Ovary (tissue), 10 donors: ENCODE measurements around the gene ACSF2. TPM values are rescaled to one million over a fixed set of nuclear protein-coding genes. Genes with fewer than 3 reads are reported as not detected.

Experiments
- DNase-seq, 5 donors: peaks; one replicate each; pipeline ENCODE4 v3.0.0-alpha.2; 2019 to 2020
- H3K27ac ChIP-seq, 2 donors: fragments of 200-600 bp; one replicate each; pipeline versions ENCODE4 v1.5.1 to v1.8.0; 2019 to 2022
- H3K27me3 ChIP-seq: fragments of 200-600 bp; one replicate; pipeline ENCODE4 v1.8.0; 2022
- H3K36me3 ChIP-seq: fragments of 200-600 bp; sonication (generic); one replicate; pipeline ENCODE4 v1.5.1; 2019
- H3K4me1 ChIP-seq: one replicate; pipeline ENCODE4 v1.8.1; 2013; ENCODE audit warnings: mild to moderate bottlenecking, moderate library complexity; ENCODE audit not compliant: insufficient read depth
- H3K4me3 ChIP-seq: fragments of 200-600 bp; sonication (generic); one replicate; pipeline ENCODE4 v1.5.1; 2017
- H3K9me3 ChIP-seq, 2 donors: fragments of 200-600 bp in 1 of 2; sonication (generic) in 1 of 2; one replicate each; pipeline versions ENCODE4 v1.5.1 to v1.8.1; 2013 to 2019; ENCODE audit warnings: mild to moderate bottlenecking in 1 of 2, moderate library complexity in 1 of 2
- EP300 ChIP-seq: sonication (generic); formaldehyde crosslinking; IDR thresholded peaks from one replicate; pipeline ENCODE4 v1.6.1; 2017; ENCODE audit warnings: antibody characterized with exemption
- POLR2A ChIP-seq: fragments of 450-650 bp; IDR thresholded peaks from one replicate; pipeline ENCODE4 v1.6.1; 2017; ENCODE audit warnings: antibody characterized with exemption, mild to moderate bottlenecking, moderate library complexity
- WGBS, 3 donors: extraction: QIAGEN DNeasy Blood & Tissue Kit in 1 of 3; methylation state at CpG; one replicate each; pipeline versions ENCODE4 v1.1.5 to v1.1.7; 2013 to 2017; 5-methylcytosine and 5-hydroxymethylcytosine counted together
- intact Hi-C, 4 donors: fragments of 100-400 bp; cut with DNase I; formaldehyde crosslinking; loops; one replicate each; pipeline versions ENCODE4 v1.11.0 to v1.15.1; 2022 to 2023
- long read RNA-seq, 3 donors: library from polyadenylated mRNA in 2 of 3; unstranded in 2 of 3; transcript quantifications; one replicate each; pipeline ENCODE4 v2.0.0 and lab custom pipeline, GENCODE V29; 2021 to 2026
- polyA plus RNA-seq, 2 donors: library from polyadenylated mRNA; stranded (reverse); fragments of 200-250 nt in 1 of 2; fragments of 350-450 nt in 1 of 2; fragmentation: Illumina TruSeq in 1 of 2; extraction: RNeasy Lipid Tissue Mini Kit (QIAGEN cat#74804) in 1 of 2; gene quantifications; one replicate each; pipeline ENCODE4 v1.2.3, GENCODE V29; 2013 to 2014
- total RNA-seq, 7 donors: library from RNA; depleted of rRNA in 2 of 7; stranded (reverse); fragments of >200 nt in 2 of 7; fragmentation: NEBNext Ultra II Directional in 3 of 7; extraction: Animal tissue kit (Norgen Biotek cat#: 25700) in 3 of 7; gene quantifications; one replicate each; pipeline versions ENCODE4 v1.1.0 to v1.2.4, GENCODE V29; 2016 to 2023
- TF ChIP-seq, protein P1 (sequence below), 3 donors: fragments of 450-650 bp in 2 of 3; fragments of 200-600 bp in 1 of 3; IDR thresholded peaks; one replicate each; pipeline versions ENCODE4 v1.5.1 to v1.8.0; 2016 to 2022; ENCODE audit warnings: antibody characterized with exemption in 3 of 3, mild to moderate bottlenecking in 1 of 3
- donor health status: DM: no; HTN: no; CAD: no; lungs with moderate emphysema.
- donor health status: DM: no; HTN: no; CAD: no.
- donor health status: Bipolar disorder and iron deficiency.
- donor health status: DM: yes; HTN: yes; CAD: no.
- donor health status: DM: no; HTN: no; CAD: no.
- donor health status: DM: yes; HTN: yes; CAD: no.

ACSF2 gene, protein sequence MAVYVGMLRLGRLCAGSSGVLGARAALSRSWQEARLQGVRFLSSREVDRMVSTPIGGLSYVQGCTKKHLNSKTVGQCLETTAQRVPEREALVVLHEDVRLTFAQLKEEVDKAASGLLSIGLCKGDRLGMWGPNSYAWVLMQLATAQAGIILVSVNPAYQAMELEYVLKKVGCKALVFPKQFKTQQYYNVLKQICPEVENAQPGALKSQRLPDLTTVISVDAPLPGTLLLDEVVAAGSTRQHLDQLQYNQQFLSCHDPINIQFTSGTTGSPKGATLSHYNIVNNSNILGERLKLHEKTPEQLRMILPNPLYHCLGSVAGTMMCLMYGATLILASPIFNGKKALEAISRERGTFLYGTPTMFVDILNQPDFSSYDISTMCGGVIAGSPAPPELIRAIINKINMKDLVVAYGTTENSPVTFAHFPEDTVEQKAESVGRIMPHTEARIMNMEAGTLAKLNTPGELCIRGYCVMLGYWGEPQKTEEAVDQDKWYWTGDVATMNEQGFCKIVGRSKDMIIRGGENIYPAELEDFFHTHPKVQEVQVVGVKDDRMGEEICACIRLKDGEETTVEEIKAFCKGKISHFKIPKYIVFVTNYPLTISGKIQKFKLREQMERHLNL
- total RNA-seq (10 to 100 TPM; 26.7 to 86.0 (median 49.5) TPM), polyA plus RNA-seq (10 to 100 TPM; 39.1 to 49.5 TPM)
- long read RNA-seq, donor 1, transcript ACSF2-201 (16 exons, 2,235 nt) = major isoform, 127 of 220 reads
- long read RNA-seq, donor 1, partial matches to known transcripts = 50 of 220 reads
- long read RNA-seq, donor 1, other reads (novel, unspliced or antisense) = 40 of 220 reads
- long read RNA-seq, donor 2, partial matches to known transcripts = 12 of 16 reads
- long read RNA-seq, donor 2, other reads (novel, unspliced or antisense) = 0 of 16 reads
- long read RNA-seq, donor 3, transcript ACSF2-201 (16 exons, 2,235 nt) = major isoform, 21 of 44 reads
- long read RNA-seq, donor 3, partial matches to known transcripts = 12 of 44 reads
- long read RNA-seq, donor 3, other reads (novel, unspliced or antisense) = 11 of 44 reads

DNA sequence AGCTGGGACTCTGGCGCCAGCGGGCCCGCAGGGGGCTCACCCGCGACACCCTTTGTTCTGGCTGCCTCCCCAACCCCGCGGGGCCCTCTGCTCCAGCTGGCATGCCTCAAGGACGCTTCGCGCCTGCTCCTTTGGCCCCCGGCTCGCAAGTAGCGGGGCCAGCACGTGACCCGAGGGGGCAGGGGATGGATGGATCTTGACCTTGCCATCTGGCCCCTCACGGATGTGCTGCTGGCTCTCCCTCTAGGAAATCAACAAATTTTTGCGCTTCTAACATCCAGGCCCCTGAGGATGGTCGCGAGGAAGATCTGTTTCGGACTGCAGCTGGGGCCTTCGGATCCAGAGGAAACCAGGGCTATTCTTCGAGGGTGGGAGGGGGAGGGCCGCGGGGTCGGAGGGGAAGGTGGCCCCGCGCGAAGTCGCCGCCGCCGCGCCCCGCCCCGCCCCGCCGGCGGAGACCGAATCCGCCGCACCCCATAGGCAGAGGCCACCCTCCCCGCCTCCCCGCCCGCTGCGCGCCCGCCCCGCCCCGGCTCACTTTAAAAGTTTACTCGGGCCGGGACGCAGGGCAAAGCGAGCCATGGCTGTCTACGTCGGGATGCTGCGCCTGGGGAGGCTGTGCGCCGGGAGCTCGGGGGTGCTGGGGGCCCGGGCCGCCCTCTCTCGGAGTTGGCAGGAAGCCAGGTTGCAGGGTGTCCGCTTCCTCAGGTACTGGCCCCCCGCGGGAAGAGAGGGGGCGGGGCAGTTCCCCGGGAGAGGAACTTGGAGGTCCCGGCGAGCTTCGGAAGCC lies at the start of gene ACSF2:
Gene ACSF2, plus strand, starts transcription at position 537 of the 790 bp plus-strand sequence. Its CDS starts 44 bp downstream, at position 581.
- no peaks in the 10 kb centered on the region for H3K9me3 ChIP-seq
- H3K4me1 ChIP-seq = peaks cover 21% of the 10 kb centered on the region
- H3K27me3 ChIP-seq = no peaks in the 10 kb centered on the region
- H3K4me3 ChIP-seq = peak within 1 kb of the TSS; percentile 56
- TF ChIP-seq POLR2A (no peak), EP300 (no peak)
- TF ChIP-seq, protein P1, sequence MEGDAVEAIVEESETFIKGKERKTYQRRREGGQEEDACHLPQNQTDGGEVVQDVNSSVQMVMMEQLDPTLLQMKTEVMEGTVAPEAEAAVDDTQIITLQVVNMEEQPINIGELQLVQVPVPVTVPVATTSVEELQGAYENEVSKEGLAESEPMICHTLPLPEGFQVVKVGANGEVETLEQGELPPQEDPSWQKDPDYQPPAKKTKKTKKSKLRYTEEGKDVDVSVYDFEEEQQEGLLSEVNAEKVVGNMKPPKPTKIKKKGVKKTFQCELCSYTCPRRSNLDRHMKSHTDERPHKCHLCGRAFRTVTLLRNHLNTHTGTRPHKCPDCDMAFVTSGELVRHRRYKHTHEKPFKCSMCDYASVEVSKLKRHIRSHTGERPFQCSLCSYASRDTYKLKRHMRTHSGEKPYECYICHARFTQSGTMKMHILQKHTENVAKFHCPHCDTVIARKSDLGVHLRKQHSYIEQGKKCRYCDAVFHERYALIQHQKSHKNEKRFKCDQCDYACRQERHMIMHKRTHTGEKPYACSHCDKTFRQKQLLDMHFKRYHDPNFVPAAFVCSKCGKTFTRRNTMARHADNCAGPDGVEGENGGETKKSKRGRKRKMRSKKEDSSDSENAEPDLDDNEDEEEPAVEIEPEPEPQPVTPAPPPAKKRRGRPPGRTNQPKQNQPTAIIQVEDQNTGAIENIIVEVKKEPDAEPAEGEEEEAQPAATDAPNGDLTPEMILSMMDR (IDR thresholded peaks at IDR 0.05) = no peak
- whole genome bisulfite sequencing, 3 donors = 1% methylated on average over 30 to 70 of the region's 70 CpGs
- intact Hi-C loops = loop anchor here in 1 of 4 donors (5.0 kb wide), 1 partner anchor 41 kb away; the partner anchor contains the start of gene CHAD
- no peaks in the 10 kb centered on the region for H3K36me3 ChIP-seq
- peak within 1 kb of the TSS; percentile 56 to 85 for H3K27ac ChIP-seq
- DNase-seq = peak; percentile 73 to 82 (median 77)

DNA sequence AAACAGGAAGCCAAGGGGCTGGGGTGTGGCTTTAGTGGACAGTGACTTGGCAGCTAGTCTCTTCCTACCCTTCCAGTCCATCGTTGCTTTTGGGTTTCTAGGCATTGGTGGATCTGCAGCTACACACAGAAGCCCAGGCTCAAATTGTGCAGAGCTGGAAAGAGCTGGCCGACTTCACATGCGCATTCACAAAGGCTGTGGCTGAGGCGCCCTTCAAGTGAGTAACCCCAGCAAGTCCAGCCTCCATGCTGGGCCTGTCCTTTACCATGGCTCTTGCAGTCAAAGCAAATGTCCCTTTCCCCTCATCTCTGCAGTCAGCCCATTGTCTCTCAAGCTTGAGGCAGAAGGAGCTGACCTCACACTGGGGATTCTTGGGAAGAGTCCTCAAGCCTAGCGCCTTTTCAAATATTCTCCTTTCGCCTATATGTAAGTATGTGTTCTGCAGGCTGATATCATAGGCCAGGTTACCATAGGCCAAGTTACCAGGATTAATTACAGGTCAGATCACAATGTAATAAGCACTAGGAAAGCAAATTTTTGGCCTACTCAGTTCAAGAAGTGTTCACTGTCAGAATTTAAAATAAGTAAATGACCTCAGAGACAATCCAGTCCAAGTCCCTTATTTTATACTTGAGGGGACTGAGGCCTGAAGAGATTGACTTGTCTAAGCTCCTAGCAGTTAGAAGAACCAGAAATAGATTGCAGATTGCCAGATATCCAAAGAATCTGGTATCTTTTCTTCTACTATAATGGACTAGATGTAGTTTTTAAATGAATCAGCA lies 46.5 kb upstream of the ACSF2 start:
- DNase-seq = no peak
- Histone ChIP-seq H3K9me3 (no peaks in the 10 kb centered on the region), H3K36me3 (no peaks in the 10 kb centered on the region), H3K4me3 (no peak overlapping the region), H3K27me3 (no peaks in the 10 kb centered on the region), H3K4me1 (no peaks in the 10 kb centered on the region), H3K27ac (no peak overlapping the region)
- 88 to 92% (median 91%) methylated on average over 6 of the region's 6 CpGs for WGBS, 3 donors
- TF ChIP-seq POLR2A = no peak
- no peak for TF ChIP-seq EP300
- TF ChIP-seq, protein P1 (IDR thresholded peaks at IDR 0.05) = no peak
- intact Hi-C loops = no loop called here

DNA sequence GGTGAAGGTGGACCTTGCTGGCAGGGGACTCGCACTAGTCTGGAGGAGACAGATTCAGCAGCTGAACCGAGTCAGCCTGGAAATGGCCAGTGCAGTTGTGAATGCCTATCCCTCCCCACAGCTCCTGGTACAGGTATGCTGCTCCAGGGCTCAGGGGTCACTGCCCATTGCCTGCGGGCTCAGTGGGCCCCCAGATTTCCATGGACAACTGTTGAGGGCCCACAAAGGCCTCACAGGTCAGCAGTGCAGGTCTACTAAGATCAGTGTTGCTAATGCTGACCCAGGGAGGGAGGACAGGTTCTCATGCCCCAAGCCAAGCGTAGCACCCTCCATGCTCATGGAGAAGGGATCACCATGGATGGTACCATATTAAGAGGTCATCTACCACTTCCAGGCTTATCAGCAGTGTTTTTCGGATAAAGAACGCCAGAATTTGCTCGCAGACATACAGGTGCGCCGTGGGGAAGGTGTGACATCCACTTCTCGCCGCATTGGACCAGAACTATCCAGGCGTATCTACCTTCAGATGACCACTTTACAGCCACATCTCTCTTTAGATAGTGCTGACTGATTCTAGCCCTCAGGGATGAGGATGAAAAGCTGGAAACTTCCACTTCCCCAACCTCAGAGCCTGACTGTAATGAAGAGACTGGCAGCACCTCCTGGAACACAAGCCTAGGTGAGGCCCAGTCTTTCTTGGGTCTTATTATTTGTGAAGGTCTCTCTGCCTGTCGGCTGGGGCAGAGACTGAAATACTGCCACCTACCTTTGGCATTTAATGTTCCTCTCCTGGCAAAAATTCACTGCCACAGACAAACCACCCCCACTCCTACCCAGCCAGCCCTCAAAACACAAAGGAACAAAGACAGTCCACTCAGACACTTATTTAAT lies 45.4 kb upstream of the ACSF2 start:
- WGBS, 3 donors = 80 to 88% (median 86%) methylated on average over 13 of the region's 13 CpGs
- DNase-seq = no peak
- intact Hi-C loops = no loop called here
- H3K27me3 ChIP-seq = no peaks in the 10 kb centered on the region
- no peak overlapping the region for H3K27ac ChIP-seq
- H3K36me3 ChIP-seq = no peaks in the 10 kb centered on the region
- H3K4me1 ChIP-seq = no peaks in the 10 kb centered on the region
- no peak overlapping the region for H3K4me3 ChIP-seq
- TF ChIP-seq EP300 (no peak), POLR2A (no peak)
- TF ChIP-seq, protein P1 (IDR thresholded peaks at IDR 0.05) = no peak
- H3K9me3 ChIP-seq = no peaks in the 10 kb centered on the region
